Activated CD4-positive, alpha-beta T cell treated with anti-CD3 and anti-CD28 coated beads, Interleukin-2, amount 10 ng/mL, durations not matched to agents 24 days and 14 days (primary cell): ENCODE results near the gene PROSER2. TPM values are rescaled to one million over a fixed set of nuclear protein-coding genes. Genes with fewer than 3 reads are reported as not detected.

Experiments
- DNase-seq: peaks from one replicate; pipeline ENCODE4 v3.0.0; 2022
- H3K27ac Mint-ChIP-seq: one replicate; pipeline ENCODE4 v1.8.0; 2022; ENCODE audit warnings: mild to moderate bottlenecking, mixed read lengths
- H3K27me3 Mint-ChIP-seq: one replicate; pipeline ENCODE4 v1.8.0; 2022; ENCODE audit warnings: mixed read lengths
- H3K36me3 Mint-ChIP-seq: one replicate; pipeline ENCODE4 v1.8.0; 2022; ENCODE audit warnings: low read depth, mild to moderate bottlenecking, mixed read lengths
- H3K4me1 Mint-ChIP-seq: one replicate; pipeline ENCODE4 v1.8.0; 2021; ENCODE audit warnings: mixed read lengths
- H3K4me3 Mint-ChIP-seq: one replicate; pipeline ENCODE4 v1.8.0; 2022; ENCODE audit warnings: mild to moderate bottlenecking, moderate library complexity, mixed read lengths
- H3K9me3 Mint-ChIP-seq: one replicate; pipeline ENCODE4 v1.8.0; 2021; ENCODE audit warnings: mixed read lengths
- intact Hi-C: fragments of 100-400 bp; cut with micrococcal nuclease; formaldehyde crosslinking; loops from one replicate; pipeline ENCODE4 v1.15.1; 2023
- total RNA-seq: library from RNA; stranded (reverse); gene quantifications from 2 replicates; pipeline ENCODE4 v1.2.3, GENCODE V29; 2022

PROSER2 gene, protein sequence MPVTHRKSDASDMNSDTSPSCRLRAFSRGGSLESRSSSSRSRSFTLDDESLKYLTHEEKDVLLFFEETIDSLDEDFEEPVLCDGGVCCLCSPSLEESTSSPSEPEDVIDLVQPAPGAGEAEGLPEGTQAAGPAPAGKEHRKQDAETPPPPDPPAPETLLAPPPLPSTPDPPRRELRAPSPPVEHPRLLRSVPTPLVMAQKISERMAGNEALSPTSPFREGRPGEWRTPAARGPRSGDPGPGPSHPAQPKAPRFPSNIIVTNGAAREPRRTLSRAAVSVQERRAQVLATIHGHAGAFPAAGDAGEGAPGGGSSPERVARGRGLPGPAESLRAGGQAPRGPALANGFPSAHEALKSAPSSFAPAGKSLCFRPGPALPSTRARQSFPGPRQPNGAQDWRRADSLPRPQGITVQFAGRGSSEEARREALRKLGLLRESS
- total RNA-seq: 0.24 and 0.37 TPM in 2 replicates

DNA sequence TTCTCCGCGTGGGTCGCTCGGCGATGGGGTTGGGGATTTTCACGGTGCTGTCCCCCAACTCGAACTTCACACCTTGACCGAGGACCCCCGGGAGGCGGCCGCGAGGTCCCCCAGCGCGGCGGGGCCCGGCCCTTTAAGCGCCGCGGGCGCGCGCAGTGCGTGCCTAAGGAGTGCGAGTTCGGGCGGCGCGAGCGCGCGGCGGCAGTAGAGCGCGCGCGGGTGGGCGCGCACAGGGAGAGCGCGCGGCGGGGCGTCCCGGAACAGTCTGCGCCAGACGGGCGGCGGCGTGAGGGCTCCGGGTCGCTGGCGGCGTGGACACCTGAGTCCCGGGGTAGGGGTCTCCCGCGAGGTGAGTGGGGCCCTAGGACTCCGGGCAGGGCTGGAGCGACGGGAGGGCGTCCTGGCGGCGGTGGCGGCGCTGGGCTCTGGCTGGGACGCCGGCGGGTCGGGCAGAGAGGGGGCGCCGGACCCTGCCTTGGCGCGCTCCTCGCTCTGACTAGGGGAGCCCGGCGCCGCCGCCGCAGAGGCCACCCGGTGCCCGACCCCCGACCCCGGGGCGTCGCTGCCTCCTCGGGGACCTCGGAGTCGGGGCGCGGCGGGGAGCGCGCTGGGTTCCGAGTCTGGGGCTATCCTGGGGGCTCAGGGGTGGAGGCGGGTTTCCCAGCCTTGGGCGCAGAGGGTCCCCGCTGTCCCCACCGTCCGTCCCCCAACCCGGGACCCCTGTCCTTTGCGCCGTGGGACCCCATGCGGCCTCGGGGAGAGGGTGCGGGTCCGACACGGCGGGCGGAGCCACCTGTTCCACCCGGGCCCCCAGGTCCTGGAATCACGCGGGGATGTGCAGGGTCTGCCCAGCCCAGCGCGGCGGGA, at the start of gene PROSER2:
PROSER2 (plus strand) TSS at position 235 of the 867 bp plus-strand sequence. CDS start 28,722 bp downstream, outside the sequence.
- Mint-ChIP-seq H3K27ac (no peak within 1 kb of the TSS), H3K36me3 (no peaks in the 10 kb centered on the region), H3K27me3 (peaks cover 56% of the 10 kb centered on the region), H3K4me1 (peaks cover 7% of the 10 kb centered on the region), H3K9me3 (no peaks in the 10 kb centered on the region), H3K4me3 (peak within 1 kb of the TSS; percentile 73)
- DNase-seq: peak; percentile 79
- intact Hi-C loops: loop anchor here (5.0 kb wide), 1 partner anchor 39 kb away; no protein-coding TSS in a partner anchor

DNA sequence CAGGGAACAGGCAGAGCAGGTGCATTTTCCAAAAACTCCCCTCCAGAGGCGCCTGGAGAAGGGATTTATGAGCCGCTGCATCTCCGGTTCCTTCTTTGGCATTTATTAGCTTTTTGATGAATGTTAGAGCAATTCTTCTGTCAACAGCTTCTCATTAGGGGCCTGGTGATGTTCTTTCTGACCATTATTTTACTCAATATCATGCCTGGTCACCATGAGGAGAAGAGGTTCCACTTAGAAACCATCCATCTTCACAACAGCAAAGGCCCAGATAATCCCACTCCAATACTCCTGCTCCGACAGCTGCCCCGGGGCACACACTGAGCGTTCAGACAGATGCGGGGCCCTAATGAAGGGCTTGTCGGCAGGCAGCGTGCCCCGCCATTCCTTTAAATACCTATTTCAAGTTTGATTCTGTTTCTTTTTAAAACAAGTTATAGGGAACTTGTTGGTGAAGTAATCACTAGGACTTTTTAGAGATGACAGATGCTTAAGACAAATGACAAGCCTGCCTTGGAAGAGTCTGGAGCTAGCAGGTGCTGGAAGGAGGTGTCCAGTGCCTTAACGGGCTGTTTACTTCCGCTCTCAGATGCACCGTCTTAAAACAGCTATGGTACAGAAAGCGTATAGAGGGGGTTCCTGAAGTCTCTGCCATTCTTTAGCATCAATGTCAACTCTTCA, 49.3 kb upstream of the PROSER2 start:
- no peak for DNase-seq
- intact Hi-C loops: no loop called here
- Mint-ChIP-seq H3K27me3 (peaks cover 16% of the 10 kb centered on the region), H3K36me3 (no peaks in the 10 kb centered on the region), H3K4me3 (no peak overlapping the region), H3K9me3 (no peaks in the 10 kb centered on the region), H3K4me1 (no peaks in the 10 kb centered on the region), H3K27ac (no peak overlapping the region)

DNA sequence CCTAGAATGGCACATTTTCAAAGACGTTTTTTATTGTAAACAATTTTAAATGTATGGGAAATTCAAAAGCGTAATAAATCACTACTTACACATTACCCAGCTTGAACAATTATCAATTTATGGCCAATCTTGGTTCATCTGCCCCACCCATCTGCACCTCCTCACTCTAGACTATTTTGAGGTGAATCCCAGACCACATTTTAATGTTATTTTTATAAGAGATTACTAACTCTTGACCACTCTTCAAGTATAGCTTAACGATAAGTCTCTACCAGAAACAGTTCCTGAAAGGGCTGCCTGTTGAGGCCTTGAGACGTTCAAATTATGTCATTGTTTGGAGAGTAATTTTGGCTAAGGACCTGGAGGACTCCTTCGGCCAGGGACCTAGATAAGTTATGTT, 47.7 kb upstream of the PROSER2 start:
- Mint-ChIP-seq H3K4me1 (no peaks in the 10 kb centered on the region), H3K36me3 (no peaks in the 10 kb centered on the region), H3K27me3 (peaks cover 12% of the 10 kb centered on the region), H3K27ac (no peak overlapping the region), H3K4me3 (no peak overlapping the region), H3K9me3 (no peaks in the 10 kb centered on the region)
- no peak for DNase-seq
- intact Hi-C loops: no loop called here

DNA sequence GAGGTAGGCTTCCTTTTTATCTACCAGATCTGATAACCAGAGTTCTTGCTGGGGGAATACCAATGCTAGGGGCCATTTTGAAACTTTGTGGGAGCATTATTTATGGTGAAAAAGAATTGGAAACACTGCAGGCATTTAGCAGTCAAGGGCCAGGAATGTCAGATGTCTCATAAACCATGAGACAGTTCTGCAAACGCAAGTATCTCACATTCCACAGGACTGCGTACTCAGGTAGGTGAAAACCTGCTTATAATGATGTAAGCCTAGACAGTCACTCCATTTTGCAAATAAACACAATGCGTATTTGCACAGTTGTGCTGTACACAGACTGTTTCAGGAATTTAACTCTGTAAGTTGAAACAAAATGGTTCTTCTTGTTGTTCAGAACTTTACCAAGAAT, 47.1 kb upstream of the PROSER2 start:
- H3K27me3 Mint-ChIP-seq: peaks cover 10% of the 10 kb centered on the region
- H3K4me3 Mint-ChIP-seq: no peak overlapping the region
- DNase-seq: no peak
- H3K9me3 Mint-ChIP-seq: no peaks in the 10 kb centered on the region
- H3K36me3 Mint-ChIP-seq: no peaks in the 10 kb centered on the region
- no peaks in the 10 kb centered on the region for H3K4me1 Mint-ChIP-seq
- intact Hi-C loops: no loop called here
- no peak overlapping the region for H3K27ac Mint-ChIP-seq

DNA sequence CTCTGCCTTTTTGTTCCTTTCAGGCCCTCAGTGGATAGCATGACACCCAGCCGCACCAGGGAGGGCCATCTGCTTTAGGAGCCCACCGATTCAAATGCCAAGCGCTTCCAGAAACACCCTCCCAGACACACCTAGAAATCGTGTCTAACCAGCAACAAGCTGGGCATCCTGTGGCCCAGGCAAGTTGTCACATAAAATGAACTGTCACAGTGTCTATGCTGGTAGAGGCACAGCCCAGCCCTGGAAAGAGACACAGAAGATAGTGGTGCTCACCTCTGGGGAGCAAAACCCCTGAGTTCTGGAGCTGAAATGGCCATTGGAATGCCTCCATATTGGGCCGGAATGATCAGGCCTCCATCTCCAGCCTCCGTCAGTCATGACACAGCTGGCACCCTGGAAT, 42.0 kb upstream of the PROSER2 start:
- intact Hi-C loops: no loop called here
- no peak overlapping the region for H3K27ac Mint-ChIP-seq
- peaks cover 5% of the 10 kb centered on the region for H3K4me1 Mint-ChIP-seq
- H3K27me3 Mint-ChIP-seq: peaks cover 6% of the 10 kb centered on the region
- H3K4me3 Mint-ChIP-seq: no peak overlapping the region
- DNase-seq: no peak
- no peaks in the 10 kb centered on the region for H3K9me3 Mint-ChIP-seq
- no peaks in the 10 kb centered on the region for H3K36me3 Mint-ChIP-seq

DNA sequence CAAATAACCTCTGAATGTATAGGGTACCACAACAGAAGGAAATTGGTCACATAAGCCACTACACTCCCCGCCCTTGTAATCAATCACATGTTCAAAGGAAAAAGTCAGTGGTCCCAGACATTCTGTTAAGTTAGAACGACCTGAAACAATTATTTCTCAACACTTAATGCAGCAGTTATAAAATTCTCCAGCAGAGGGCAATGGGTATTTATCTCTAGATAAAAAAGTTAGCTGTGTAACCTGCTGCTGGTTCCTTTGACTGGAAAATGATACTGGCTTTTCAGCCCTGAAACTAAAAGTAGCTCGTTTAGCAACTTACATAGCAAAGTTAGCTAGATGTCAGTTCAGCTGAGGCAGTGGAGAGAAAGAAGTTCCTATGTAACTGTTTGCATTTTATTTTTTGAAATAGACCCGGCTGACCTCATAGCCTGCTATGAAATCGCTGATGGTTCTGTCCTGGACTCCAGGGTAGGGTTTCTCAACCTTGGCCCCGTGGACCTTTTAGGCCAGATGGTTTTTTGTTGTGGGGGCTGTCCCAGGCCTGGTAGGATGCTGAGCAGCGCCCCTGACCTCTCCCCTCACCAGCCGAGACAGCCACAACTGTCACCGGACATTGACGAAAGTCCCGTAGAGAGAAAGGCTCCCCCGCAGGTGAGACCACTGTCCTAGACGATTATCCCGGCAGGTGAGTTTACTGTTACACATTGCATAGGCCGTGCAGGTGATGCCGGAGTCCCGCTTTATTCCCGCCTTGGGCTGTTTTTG, 40.2 kb upstream of the PROSER2 start:
- Mint-ChIP-seq H3K4me3 (no peak overlapping the region), H3K4me1 (peaks cover 5% of the 10 kb centered on the region), H3K27ac (no peak overlapping the region), H3K27me3 (peaks cover 6% of the 10 kb centered on the region), H3K36me3 (no peaks in the 10 kb centered on the region), H3K9me3 (no peaks in the 10 kb centered on the region)
- intact Hi-C loops: loop anchor here (1.0 kb wide), 1 partner anchor 203 kb away; no protein-coding TSS in a partner anchor
- DNase-seq: peak; percentile 79

DNA sequence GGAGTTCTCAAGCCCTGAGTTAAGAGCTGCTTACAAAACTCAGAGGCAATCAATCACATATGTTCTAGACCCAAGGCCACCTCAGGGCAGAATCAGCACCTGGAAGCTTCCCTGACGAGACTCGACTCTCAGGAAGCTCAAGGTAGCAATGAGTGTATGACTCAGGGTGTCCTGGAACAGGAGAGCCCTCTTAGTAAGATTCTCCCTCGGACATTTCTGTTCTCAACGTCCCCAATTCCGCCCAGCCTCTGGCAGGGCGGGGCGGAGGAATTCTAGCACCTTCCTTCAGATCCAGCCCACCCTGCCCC, 39.6 kb upstream of the PROSER2 start:
- H3K4me1 Mint-ChIP-seq: peaks cover 5% of the 10 kb centered on the region

DNA sequence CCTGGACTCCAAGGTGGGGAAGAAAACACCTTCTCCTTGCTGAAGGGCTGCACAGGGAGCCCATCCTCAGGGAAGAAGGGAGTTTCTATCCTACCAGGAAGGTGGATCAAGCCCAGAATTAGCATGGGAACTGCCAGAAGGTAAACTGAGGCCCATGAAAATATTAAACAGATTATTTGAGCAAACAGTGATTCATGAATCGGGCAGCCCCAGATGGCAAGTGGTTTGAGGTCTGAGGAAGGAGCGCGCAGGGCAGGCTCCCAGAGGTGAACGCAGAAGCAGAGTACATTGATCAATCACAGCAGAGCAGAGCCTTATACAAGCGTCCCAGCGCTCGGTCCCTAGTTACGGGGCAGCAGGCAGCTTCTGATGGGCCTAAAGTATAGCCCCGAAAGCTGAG, 35.8 kb upstream of the PROSER2 start:
- H3K4me3 Mint-ChIP-seq: no peak overlapping the region
- no peaks in the 10 kb centered on the region for H3K36me3 Mint-ChIP-seq
- H3K4me1 Mint-ChIP-seq: peaks cover 5% of the 10 kb centered on the region
- H3K27ac Mint-ChIP-seq: no peak overlapping the region
- peaks cover 9% of the 10 kb centered on the region for H3K27me3 Mint-ChIP-seq
- intact Hi-C loops: no loop called here
- no peak for DNase-seq
- H3K9me3 Mint-ChIP-seq: no peaks in the 10 kb centered on the region

More for the DNA sequence above, 39.6 kb upstream of the PROSER2 start:
- DNase-seq: no peak
- intact Hi-C loops: loop anchor here (1.0 kb wide), 1 partner anchor 203 kb away; no protein-coding TSS in a partner anchor
- Mint-ChIP-seq H3K27ac (no peak overlapping the region), H3K36me3 (no peaks in the 10 kb centered on the region), H3K9me3 (no peaks in the 10 kb centered on the region), H3K4me3 (no peak overlapping the region), H3K27me3 (peaks cover 6% of the 10 kb centered on the region)

DNA sequence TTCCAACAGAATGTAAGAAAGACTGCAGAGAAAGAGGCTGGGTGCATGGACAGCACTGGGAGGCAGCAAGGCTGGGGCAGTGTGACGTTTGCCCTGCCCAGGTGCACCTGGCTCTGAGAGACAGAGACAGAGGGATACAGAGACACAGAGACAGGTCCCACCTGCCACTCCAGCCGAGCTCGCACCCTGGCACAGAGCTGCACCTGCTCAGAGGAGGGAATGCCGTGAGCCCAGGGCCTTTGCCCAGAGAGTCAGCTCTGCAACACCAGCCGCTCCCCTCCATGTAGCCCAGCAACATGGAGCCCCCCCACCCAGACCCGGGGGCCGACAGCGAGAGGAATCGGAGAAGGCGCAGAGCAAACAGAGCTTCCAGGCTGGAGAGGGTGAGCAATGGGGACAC, 35.3 kb upstream of the PROSER2 start:
- intact Hi-C loops: no loop called here
- no peak overlapping the region for H3K27ac Mint-ChIP-seq
- H3K4me1 Mint-ChIP-seq: peaks cover 3% of the 10 kb centered on the region

DNA sequence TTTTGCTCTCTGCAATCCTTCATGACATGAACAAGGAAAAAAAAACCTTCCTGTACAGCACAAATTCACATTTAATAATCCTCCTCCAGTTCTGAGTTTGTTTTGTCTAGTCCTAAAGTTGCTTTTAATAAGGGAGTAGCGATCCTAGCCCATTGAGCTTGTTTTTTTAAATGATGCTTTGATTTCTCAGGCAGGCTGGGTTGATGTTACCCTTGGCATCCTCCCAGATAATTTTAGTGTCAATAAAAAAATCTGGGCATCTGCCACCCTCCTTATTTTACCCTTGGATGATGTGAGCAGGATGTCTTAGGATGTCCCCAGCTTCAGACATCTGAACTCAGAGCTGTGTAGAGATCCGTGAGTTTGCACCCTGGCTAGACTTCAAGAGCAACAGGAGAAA, 33.9 kb upstream of the PROSER2 start:
- no peak for DNase-seq
- no peaks in the 10 kb centered on the region for H3K36me3 Mint-ChIP-seq
- intact Hi-C loops: no loop called here
- H3K27ac Mint-ChIP-seq: no peak overlapping the region
- no peak overlapping the region for H3K4me3 Mint-ChIP-seq
- peaks cover 7% of the 10 kb centered on the region for H3K27me3 Mint-ChIP-seq
- H3K4me1 Mint-ChIP-seq: no peaks in the 10 kb centered on the region
- no peaks in the 10 kb centered on the region for H3K9me3 Mint-ChIP-seq

More for the DNA sequence above, 35.3 kb upstream of the PROSER2 start:
- no peaks in the 10 kb centered on the region for H3K36me3 Mint-ChIP-seq
- peaks cover 7% of the 10 kb centered on the region for H3K27me3 Mint-ChIP-seq
- no peak for DNase-seq
- H3K4me3 Mint-ChIP-seq: no peak overlapping the region
- no peaks in the 10 kb centered on the region for H3K9me3 Mint-ChIP-seq

DNA sequence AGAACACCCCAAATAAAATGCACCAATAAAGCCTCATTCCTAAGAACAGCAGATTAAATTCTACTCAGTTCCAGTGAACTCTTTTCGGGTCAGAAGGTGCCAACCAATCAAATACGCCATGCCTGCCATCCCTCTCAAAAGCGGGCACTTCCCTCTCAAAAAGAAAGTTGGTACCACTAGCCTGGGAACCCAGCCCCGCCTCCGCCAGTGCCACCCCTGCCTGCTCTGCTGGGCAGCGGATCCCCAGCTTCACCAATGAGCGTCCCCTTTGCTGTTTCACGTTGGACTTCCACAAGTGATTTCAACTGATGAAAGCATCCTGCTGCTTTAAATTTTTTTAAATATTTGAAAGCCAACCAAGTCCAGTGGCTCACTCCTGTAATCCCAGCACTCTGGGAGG, 33.2 kb upstream of the PROSER2 start:
- Mint-ChIP-seq H3K9me3 (no peaks in the 10 kb centered on the region), H3K27ac (no peak overlapping the region), H3K27me3 (peaks cover 7% of the 10 kb centered on the region), H3K4me1 (no peaks in the 10 kb centered on the region), H3K4me3 (no peak overlapping the region), H3K36me3 (no peaks in the 10 kb centered on the region)
- intact Hi-C loops: no loop called here
- DNase-seq: no peak

DNA sequence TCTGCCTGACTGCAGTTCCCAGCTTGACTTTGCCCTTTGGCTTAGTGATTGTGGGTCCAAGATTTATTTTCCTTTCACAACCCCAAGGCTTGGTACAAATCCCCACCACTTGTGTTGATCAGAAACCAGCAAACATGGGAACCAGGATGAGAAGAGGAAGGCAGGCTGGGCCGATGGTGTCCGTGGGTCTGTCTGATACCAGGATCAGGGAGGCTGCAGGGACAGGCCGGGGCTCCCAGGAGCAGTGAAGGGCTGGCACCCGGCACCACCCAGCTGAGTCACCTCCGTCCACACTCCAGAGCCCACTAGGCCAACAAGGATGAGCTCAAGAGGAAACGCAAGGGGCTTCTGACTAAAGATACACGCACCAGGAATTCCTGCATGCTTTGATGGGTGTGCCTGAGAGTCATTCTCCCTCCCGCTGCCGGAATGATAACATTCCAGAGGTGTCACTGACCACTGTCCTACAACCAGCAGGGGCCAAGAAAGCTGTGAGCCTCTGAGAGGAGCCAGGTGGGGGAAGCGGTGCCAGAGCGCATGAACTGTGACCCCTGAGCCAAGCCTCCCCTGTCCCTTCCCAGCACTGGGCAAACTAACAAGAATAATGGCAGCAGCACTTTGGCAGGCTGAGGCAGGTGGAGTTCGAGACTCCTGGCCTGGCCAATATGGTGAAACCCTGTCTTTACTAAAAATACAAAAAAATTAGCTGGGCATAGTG, 29.2 kb upstream of the PROSER2 start:
- H3K9me3 Mint-ChIP-seq: peaks cover 3% of the 10 kb centered on the region
- intact Hi-C loops: no loop called here
- H3K36me3 Mint-ChIP-seq: no peaks in the 10 kb centered on the region
- DNase-seq: no peak
- no peak overlapping the region for H3K27ac Mint-ChIP-seq
- no peak overlapping the region for H3K4me3 Mint-ChIP-seq
- H3K4me1 Mint-ChIP-seq: peaks cover 4% of the 10 kb centered on the region
- H3K27me3 Mint-ChIP-seq: peaks cover 2% of the 10 kb centered on the region

DNA sequence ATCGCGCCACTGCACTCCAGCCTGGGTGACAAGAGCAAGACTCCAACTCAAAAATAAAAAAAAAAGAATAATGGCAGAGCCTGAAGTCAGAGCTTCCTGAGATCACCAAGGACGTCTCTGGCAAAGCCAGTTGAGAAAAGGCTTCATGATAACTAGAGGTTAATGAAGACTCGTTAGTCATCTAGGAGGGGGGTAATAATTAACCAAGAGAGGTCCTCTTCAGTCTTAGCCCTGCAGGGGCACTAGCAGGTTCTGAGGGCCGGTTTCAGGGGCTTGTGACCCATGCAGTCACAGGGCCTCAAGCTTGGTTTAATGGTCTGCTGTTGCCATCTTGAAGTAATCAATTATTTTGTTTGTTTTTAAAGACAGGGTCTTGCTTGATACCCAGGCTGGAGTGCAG, 28.6 kb upstream of the PROSER2 start:
- intact Hi-C loops: no loop called here
- Mint-ChIP-seq H3K4me1 (peaks cover 4% of the 10 kb centered on the region), H3K4me3 (no peak overlapping the region), H3K9me3 (peaks cover 3% of the 10 kb centered on the region), H3K36me3 (no peaks in the 10 kb centered on the region), H3K27ac (no peak overlapping the region), H3K27me3 (peaks cover 2% of the 10 kb centered on the region)
- DNase-seq: no peak
